A549 (cell line): ENCODE results near the gene LNX2. TPM values are rescaled to one million over a fixed set of nuclear protein-coding genes. Genes with fewer than 3 reads are reported as not detected.
A peak's percentile ranks its signal among the peaks of the same experiment; 100 is the strongest.

ENCODE experiments used
- ATAC-seq, 2 experiments: fragments of 200-7000 bp in 1 of 2; fragments of >200 bp in 1 of 2; cut with Nextera tagmentation in 1 of 2; cut with Tn5 transposase in 1 of 2; 3 replicates each; pipeline versions ENCODE4 v1.8.0 to v1.9.1; 2018 to 2020; ENCODE audit warnings: mild to moderate bottlenecking in 1 of 2, moderate library complexity in 1 of 2
- CTCF ChIA-PET: fragments of 300-600 bp; sonication (Branson Sonifier 250); formaldehyde crosslinking; extraction: SDS; loops from one replicate; lab custom pipeline; 2021; ENCODE audit warnings: antibody characterized with exemption, inconsistent platforms; lab: Yijun Ruan, JAX
- POLR2A ChIA-PET: fragments of 350-600 bp; formaldehyde crosslinking; extraction: SDS; loops from one replicate; lab custom pipeline; 2021; ENCODE audit warnings: antibody characterized with exemption, inconsistent platforms; lab: Yijun Ruan, JAX
- DNase-seq, 2 experiments: peaks; one replicate each; pipeline versions ENCODE4 v3.0.0 to v3.0.0-alpha.2; 2011 to 2016; ENCODE audit warnings: low read depth in 1 of 2, low spot score in 1 of 2
- FAIRE-seq: peaks from 2 replicates; lab custom pipeline; 2011; peaks lifted over from hg19 to GRCh38; lab: Jason Lieb, UNC
- H3K27ac ChIP-seq, 2 experiments: fragments of >200 bp; sonication (Bioruptor Twin); formaldehyde crosslinking; 3 replicates each; pipeline ENCODE4 v1.5.1; 2016 to 2017
- H3K4me1 ChIP-seq: fragments of >200 bp; sonication (Bioruptor Twin); formaldehyde crosslinking; 3 replicates; pipeline ENCODE4 v1.6.1; 2016
- H3K4me2 ChIP-seq: fragments of >200 bp; sonication (Bioruptor Twin); formaldehyde crosslinking; 3 replicates; pipeline ENCODE4 v1.6.1; 2016
- H3K4me3 ChIP-seq: fragments of >200 bp; sonication (Bioruptor Twin); formaldehyde crosslinking; 3 replicates; pipeline ENCODE4 v1.5.1; 2016
- H3K9me3 ChIP-seq: fragments of >200 bp; sonication (Bioruptor Twin); formaldehyde crosslinking; 3 replicates; pipeline ENCODE4 v1.6.1; 2016
- CHD2 ChIP-seq: fragments of 150-350 bp; IDR thresholded peaks from 2 replicates; pipeline ENCODE4 v1.6.1; 2014; ENCODE audit warnings: low read length; ENCODE audit not compliant: partially characterized antibody
- CHD4 ChIP-seq: fragments of 200-600 bp; sonication (generic); IDR thresholded peaks from 2 replicates; pipeline ENCODE4 v1.6.1; 2016; ENCODE audit warnings: antibody characterized with exemption, mild to moderate bottlenecking, borderline replicate concordance
- EP300 ChIP-seq, 2 experiments: fragments of >200 bp; sonication (Bioruptor Twin); formaldehyde crosslinking; IDR thresholded peaks; 2 replicates in 1 of 2; 3 replicates in 1 of 2; pipeline ENCODE4 v1.6.1; 2016 to 2017
- FOXS1 ChIP-seq: fragments of 250-450 bp; sonication (Bioruptor Pico); IDR thresholded peaks from 2 replicates; pipeline ENCODE4 v1.5.0; 2020; ENCODE audit warnings: mild to moderate bottlenecking, moderate library complexity
- HOXA7 ChIP-seq: fragments of 250-450 bp; sonication (Bioruptor Pico); IDR thresholded peaks from 2 replicates; pipeline ENCODE4 v1.5.0; 2020; ENCODE audit warnings: mild to moderate bottlenecking, moderate library complexity
- HOXB13 ChIP-seq: fragments of 250-450 bp; sonication (Bioruptor Pico); IDR thresholded peaks from 2 replicates; pipeline ENCODE4 v1.5.0; 2020; ENCODE audit warnings: low read depth, mild to moderate bottlenecking, moderate library complexity
- KDM5A ChIP-seq: fragments of 200-600 bp; sonication (generic); IDR thresholded peaks from 2 replicates; pipeline ENCODE4 v1.6.1; 2016; ENCODE audit warnings: antibody characterized with exemption, mild to moderate bottlenecking
- MAZ ChIP-seq: fragments of 150-350 bp; IDR thresholded peaks from 2 replicates; pipeline ENCODE4 v1.6.1; 2014; ENCODE audit warnings: antibody characterized with exemption, low read depth, low read length, borderline replicate concordance
- NFE2L2 ChIP-seq: fragments of 150-350 bp; conservative IDR thresholded peaks from 2 replicates; pipeline ENCODE4 v1.6.1; 2014; ENCODE audit warnings: low read length
- NPAS2 ChIP-seq: fragments of 250-450 bp; sonication (Bioruptor Pico); IDR thresholded peaks from 2 replicates; pipeline ENCODE4 v1.8.0; 2022; ENCODE audit warnings: mild to moderate bottlenecking, moderate library complexity, borderline replicate concordance
- PHF8 ChIP-seq: fragments of 200-600 bp; sonication (generic); IDR thresholded peaks from 2 replicates; pipeline ENCODE4 v1.6.1; 2016; ENCODE audit warnings: low read depth, mild to moderate bottlenecking, antibody characterized with exemption, moderate library complexity, borderline replicate concordance
- RAD21 ChIP-seq, 2 experiments: fragments of >200 bp in 1 of 2; sonication (Bioruptor Twin) in 1 of 2; formaldehyde crosslinking in 1 of 2; IDR thresholded peaks in 1 of 2; conservative IDR thresholded peaks in 1 of 2; 2 replicates in 1 of 2; 3 replicates in 1 of 2; pipeline ENCODE4 v1.6.1; 2012 to 2018; ENCODE audit warnings: inconsistent platforms in 1 of 2
- SREBF2 ChIP-seq: fragments of 450-650 bp; IDR thresholded peaks from 2 replicates; pipeline ENCODE4 v1.6.1; 2014; ENCODE audit warnings: mild to moderate bottlenecking, moderate library complexity
- TP53 ChIP-seq: fragments of 250-450 bp; sonication (Bioruptor Pico); IDR thresholded peaks from 2 replicates; pipeline ENCODE4 v1.5.0; 2021; ENCODE audit warnings: mild to moderate bottlenecking, moderate library complexity
- ZFP36 ChIP-seq: fragments of 450-650 bp; IDR thresholded peaks from 2 replicates; pipeline ENCODE4 v1.6.1; 2014; ENCODE audit warnings: borderline replicate concordance; ENCODE audit not compliant: partially characterized antibody
- ZSCAN20 ChIP-seq: fragments of 250-450 bp; sonication (Bioruptor Pico); IDR thresholded peaks from 2 replicates; pipeline ENCODE4 v1.8.0; 2022; ENCODE audit warnings: mild to moderate bottlenecking, moderate library complexity
- WGBS: methylation state at CpG from one replicate; pipeline ENCODE4 v1.1.6; 2017; ENCODE audit errors: missing lambda C conversion rate; 5-methylcytosine and 5-hydroxymethylcytosine counted together
- polyA plus RNA-seq, 4 experiments: library from polyadenylated mRNA; depleted of rRNA in 3 of 4; stranded (reverse); fragments of >200 nt; fragmentation: RNase III in 1 of 4; extraction: RNeasy Plus Mini Kit Qiagen cat#74134 plus additional on column Dnase treatment in 1 of 4; gene quantifications; 2 replicates in 3 of 4; 3 replicates in 1 of 4; pipeline ENCODE4 v1.2.3, GENCODE V29; 2011 to 2017
- TF ChIP-seq, protein P1 (sequence below): fragments of 250-450 bp; sonication (Bioruptor Pico); IDR thresholded peaks from 2 replicates; pipeline ENCODE4 v1.5.0; 2020; ENCODE audit warnings: low read depth, mild to moderate bottlenecking, moderate library complexity
- TF ChIP-seq, protein P2 (sequence below): fragments of >200 bp; sonication (Bioruptor Twin); formaldehyde crosslinking; IDR thresholded peaks from 3 replicates; pipeline ENCODE4 v1.5.1; 2016
- TF ChIP-seq, protein P3 (sequence below): fragments of 250-450 bp; sonication (Bioruptor Pico); IDR thresholded peaks from 2 replicates; pipeline ENCODE4 v1.5.0; 2021; ENCODE audit warnings: mild to moderate bottlenecking, moderate library complexity, borderline replicate concordance
- TF ChIP-seq, protein P4 (sequence below): IDR thresholded peaks from 2 replicates; pipeline ENCODE4 v1.6.1; 2012
- TF ChIP-seq, protein P5 (sequence below): fragments of >200 bp; sonication (Bioruptor Twin); formaldehyde crosslinking; IDR thresholded peaks from 2 replicates; pipeline ENCODE4 v1.6.1; 2016
- TF ChIP-seq, protein P6 (sequence below): fragments of >200 bp; sonication (Bioruptor Twin); formaldehyde crosslinking; IDR thresholded peaks from 3 replicates; pipeline ENCODE4 v1.6.1; 2016

Gene LNX2
- polyA plus RNA-seq, 2 of the 4 experiments (the other 2 are of a cell fraction), result 3.3 to 6.3 TPM

GRCh38 chr13:27621366-27622101 lies 1.2 kb upstream of the LNX2 start, which contains the start of gene POLR1D (continued):
- TF ChIP-seq ZFP36, result no peak
- TF ChIP-seq SREBF2, result no peak
- TF ChIP-seq CHD2, result no peak
- no peak for TF ChIP-seq MAZ
- TF ChIP-seq, protein P1, sequence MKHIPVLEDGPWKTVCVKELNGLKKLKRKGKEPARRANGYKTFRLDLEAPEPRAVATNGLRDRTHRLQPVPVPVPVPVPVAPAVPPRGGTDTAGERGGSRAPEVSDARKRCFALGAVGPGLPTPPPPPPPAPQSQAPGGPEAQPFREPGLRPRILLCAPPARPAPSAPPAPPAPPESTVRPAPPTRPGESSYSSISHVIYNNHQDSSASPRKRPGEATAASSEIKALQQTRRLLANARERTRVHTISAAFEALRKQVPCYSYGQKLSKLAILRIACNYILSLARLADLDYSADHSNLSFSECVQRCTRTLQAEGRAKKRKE, result no peak
- TF ChIP-seq HOXB13 (CRISPR knock-in tag), result no peak
- TF ChIP-seq, protein P2, sequence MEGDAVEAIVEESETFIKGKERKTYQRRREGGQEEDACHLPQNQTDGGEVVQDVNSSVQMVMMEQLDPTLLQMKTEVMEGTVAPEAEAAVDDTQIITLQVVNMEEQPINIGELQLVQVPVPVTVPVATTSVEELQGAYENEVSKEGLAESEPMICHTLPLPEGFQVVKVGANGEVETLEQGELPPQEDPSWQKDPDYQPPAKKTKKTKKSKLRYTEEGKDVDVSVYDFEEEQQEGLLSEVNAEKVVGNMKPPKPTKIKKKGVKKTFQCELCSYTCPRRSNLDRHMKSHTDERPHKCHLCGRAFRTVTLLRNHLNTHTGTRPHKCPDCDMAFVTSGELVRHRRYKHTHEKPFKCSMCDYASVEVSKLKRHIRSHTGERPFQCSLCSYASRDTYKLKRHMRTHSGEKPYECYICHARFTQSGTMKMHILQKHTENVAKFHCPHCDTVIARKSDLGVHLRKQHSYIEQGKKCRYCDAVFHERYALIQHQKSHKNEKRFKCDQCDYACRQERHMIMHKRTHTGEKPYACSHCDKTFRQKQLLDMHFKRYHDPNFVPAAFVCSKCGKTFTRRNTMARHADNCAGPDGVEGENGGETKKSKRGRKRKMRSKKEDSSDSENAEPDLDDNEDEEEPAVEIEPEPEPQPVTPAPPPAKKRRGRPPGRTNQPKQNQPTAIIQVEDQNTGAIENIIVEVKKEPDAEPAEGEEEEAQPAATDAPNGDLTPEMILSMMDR, result no peak
- no peak for TF ChIP-seq RAD21 (conservative IDR thresholded peaks at IDR 0.05 in 1 of 2, IDR thresholded peaks at IDR 0.05 in 1 of 2)
- TF ChIP-seq HOXA7 (CRISPR knock-in tag), result no peak
- no peak for TF ChIP-seq CHD4
- TF ChIP-seq EP300 (IDR thresholded peaks at IDR 0.05), result no peak
- TF ChIP-seq KDM5A, result no peak
- TF ChIP-seq FOXS1 (CRISPR knock-in tag), result no peak
- 0 out of 2 replicates have a peak, but pooled peaks have one; percentile 20 for TF ChIP-seq NPAS2 (CRISPR knock-in tag)
- TF ChIP-seq, protein P3, sequence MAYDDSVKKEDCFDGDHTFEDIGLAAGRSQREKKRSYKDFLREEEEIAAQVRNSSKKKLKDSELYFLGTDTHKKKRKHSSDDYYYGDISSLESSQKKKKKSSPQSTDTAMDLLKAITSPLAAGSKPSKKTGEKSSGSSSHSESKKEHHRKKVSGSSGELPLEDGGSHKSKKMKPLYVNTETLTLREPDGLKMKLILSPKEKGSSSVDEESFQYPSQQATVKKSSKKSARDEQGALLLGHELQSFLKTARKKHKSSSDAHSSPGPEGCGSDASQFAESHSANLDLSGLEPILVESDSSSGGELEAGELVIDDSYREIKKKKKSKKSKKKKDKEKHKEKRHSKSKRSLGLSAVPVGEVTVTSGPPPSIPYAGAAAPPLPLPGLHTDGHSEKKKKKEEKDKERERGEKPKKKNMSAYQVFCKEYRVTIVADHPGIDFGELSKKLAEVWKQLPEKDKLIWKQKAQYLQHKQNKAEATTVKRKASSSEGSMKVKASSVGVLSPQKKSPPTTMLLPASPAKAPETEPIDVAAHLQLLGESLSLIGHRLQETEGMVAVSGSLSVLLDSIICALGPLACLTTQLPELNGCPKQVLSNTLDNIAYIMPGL (CRISPR knock-in tag), result no peak
- TF ChIP-seq, protein P4, sequence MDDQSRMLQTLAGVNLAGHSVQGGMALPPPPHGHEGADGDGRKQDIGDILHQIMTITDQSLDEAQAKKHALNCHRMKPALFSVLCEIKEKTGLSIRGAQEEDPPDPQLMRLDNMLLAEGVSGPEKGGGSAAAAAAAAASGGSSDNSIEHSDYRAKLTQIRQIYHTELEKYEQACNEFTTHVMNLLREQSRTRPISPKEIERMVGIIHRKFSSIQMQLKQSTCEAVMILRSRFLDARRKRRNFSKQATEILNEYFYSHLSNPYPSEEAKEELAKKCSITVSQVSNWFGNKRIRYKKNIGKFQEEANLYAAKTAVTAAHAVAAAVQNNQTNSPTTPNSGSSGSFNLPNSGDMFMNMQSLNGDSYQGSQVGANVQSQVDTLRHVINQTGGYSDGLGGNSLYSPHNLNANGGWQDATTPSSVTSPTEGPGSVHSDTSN, result no peak
- TF ChIP-seq, protein P5, sequence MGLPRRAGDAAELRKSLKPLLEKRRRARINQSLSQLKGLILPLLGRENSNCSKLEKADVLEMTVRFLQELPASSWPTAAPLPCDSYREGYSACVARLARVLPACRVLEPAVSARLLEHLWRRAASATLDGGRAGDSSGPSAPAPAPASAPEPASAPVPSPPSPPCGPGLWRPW, result no peak
- no peak for TF ChIP-seq ZSCAN20
- TF ChIP-seq, protein P6, sequence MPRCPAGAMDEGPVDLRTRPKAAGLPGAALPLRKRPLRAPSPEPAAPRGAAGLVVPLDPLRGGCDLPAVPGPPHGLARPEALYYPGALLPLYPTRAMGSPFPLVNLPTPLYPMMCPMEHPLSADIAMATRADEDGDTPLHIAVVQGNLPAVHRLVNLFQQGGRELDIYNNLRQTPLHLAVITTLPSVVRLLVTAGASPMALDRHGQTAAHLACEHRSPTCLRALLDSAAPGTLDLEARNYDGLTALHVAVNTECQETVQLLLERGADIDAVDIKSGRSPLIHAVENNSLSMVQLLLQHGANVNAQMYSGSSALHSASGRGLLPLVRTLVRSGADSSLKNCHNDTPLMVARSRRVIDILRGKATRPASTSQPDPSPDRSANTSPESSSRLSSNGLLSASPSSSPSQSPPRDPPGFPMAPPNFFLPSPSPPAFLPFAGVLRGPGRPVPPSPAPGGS, result 0 out of 3 replicates have a peak, but pooled peaks have one; percentile 7
- TF ChIP-seq, all 56 proteins: peak for 11

GRCh38 chr13:27621116-27621365 lies 712 bp upstream of the LNX2 start:
- peak overlapping the region; percentile 84 to 97 for H3K27ac ChIP-seq
- H3K4me2 ChIP-seq, result peak overlapping the region; percentile 94
- H3K4me1 ChIP-seq, result peaks cover 20% of the 10 kb centered on the region
- CTCF ChIA-PET, result interaction anchor here (0.6 to 3.4 kb wide), 9 partner anchors 9 to 209 kb away, joined by 3 to 13 read pairs (median 4); no protein-coding TSS in a partner anchor
- no peak for DNase-seq
- H3K4me3 ChIP-seq, result peak overlapping the region; percentile 83
- H3K9me3 ChIP-seq, result no peaks in the 10 kb centered on the region
- TF ChIP-seq NFE2L2 (no peak), TP53 (CRISPR knock-in tag) (no peak), PHF8 (0 out of 2 replicates have a peak, but pooled peaks have one; percentile 4), HOXB13 (CRISPR knock-in tag) (no peak), NPAS2 (CRISPR knock-in tag) (no peak)
- TF ChIP-seq, protein P4, result no peak
- TF ChIP-seq, all 56 proteins: peak for 1
- FAIRE-seq (no peak), ATAC-seq (no peak; a peak in 1 of 6 replicates)
- under 1% methylated on average over 8 of the region's 8 CpGs for WGBS
- POLR2A ChIA-PET, result interaction anchor here (0.8 to 1.6 kb wide), 7 partner anchors 10 to 333 kb away, joined by 3 to 6 read pairs (median 4); no protein-coding TSS in a partner anchor
